Kidney (tissue), 14 donors: ENCODE results near the gene NR4A1. TPM values are rescaled to one million over a fixed set of nuclear protein-coding genes. Genes with fewer than 3 reads are reported as not detected.
A peak's percentile ranks its signal among the peaks of the same experiment; 100 is the strongest.

Experiments
- DNase-seq, 5 donors: peaks; one replicate each; pipeline ENCODE4 v3.0.0-alpha.2; 2013 to 2020
- FAIRE-seq: peaks from 2 replicates; lab custom pipeline; 2012; peaks lifted over from hg19 to GRCh38; lab: Jason Lieb, UNC
- H3K27ac ChIP-seq, 2 donors: one replicate each; pipeline ENCODE4 v1.7.0; 2013; ENCODE audit warnings: low read depth in 2 of 2, low read length in 2 of 2, inconsistent platforms in 1 of 2
- H3K27me3 ChIP-seq: one replicate; pipeline ENCODE4 v1.7.1; 2013; ENCODE audit warnings: low read length, inconsistent platforms; ENCODE audit not compliant: control insufficient read depth, insufficient read depth
- H3K36me3 ChIP-seq, 3 donors: one replicate each; pipeline versions ENCODE4 v1.7.0 to v1.7.1; 2013; ENCODE audit warnings: low read length in 3 of 3, control low read depth in 1 of 3, inconsistent platforms in 1 of 3; ENCODE audit not compliant: insufficient read depth in 3 of 3, control insufficient read depth in 2 of 3
- H3K4me1 ChIP-seq, 3 donors: one replicate each; pipeline versions ENCODE4 v1.7.0 to v1.7.1; 2013; ENCODE audit warnings: low read length in 3 of 3, inconsistent platforms in 1 of 3, low read depth in 1 of 3; ENCODE audit not compliant: control insufficient read depth in 2 of 3, insufficient read depth in 2 of 3
- H3K4me3 ChIP-seq, 3 donors: one replicate each; pipeline versions ENCODE4 v1.7.0 to v1.8.1; 2013; ENCODE audit warnings: low read length in 3 of 3, control low read depth in 1 of 3, inconsistent platforms in 1 of 3
- H3K9ac ChIP-seq, 3 donors: one replicate each; pipeline versions ENCODE4 v1.7.0 to v1.7.1; 2013; ENCODE audit warnings: low read length in 3 of 3, control low read depth in 1 of 3, inconsistent platforms in 1 of 3
- H3K9me3 ChIP-seq, 3 donors: one replicate each; pipeline versions ENCODE4 v1.7.0 to v1.7.1; 2013; ENCODE audit warnings: low read length in 3 of 3, control low read depth in 1 of 3, inconsistent platforms in 1 of 3; ENCODE audit not compliant: control insufficient read depth in 2 of 3, insufficient read depth in 1 of 3
- CTCF ChIP-seq: IDR thresholded peaks from 3 replicates; pipeline ENCODE4 v1.5.1; 2012; ENCODE audit warnings: mild to moderate bottlenecking, moderate library complexity, borderline replicate concordance; ENCODE audit not compliant: insufficient read depth; ENCODE audit errors: extremely low read depth
- intact Hi-C: fragments of 100-400 bp; cut with DNase I; formaldehyde crosslinking; loops from one replicate; pipeline ENCODE4 v1.11.1; 2022
- polyA plus RNA-seq: library from polyadenylated mRNA; stranded (reverse); fragments of 350-450 nt; fragmentation: Illumina TruSeq; extraction: RNeasy Lipid Tissue Mini Kit (QIAGEN cat#74804); gene quantifications from one replicate; pipeline ENCODE4 v1.2.3, GENCODE V29; 2014; ENCODE audit warnings: low read depth, low replicate concordance; ENCODE audit not compliant: insufficient read depth
- total RNA-seq: library from RNA; stranded (reverse); fragmentation: NEBNext Ultra II Directional; extraction: Animal tissue kit (Norgen Biotek cat#: 25700); gene quantifications from one replicate; pipeline ENCODE4 v1.2.1, GENCODE V29; 2021
- donor health status: control.
- donor health status: control.
- donor health status: control.
- donor health status: control.
- donor health status: control.
- donor health status: DM: yes; HTN: yes; CAD: no.
- donor health status: Normal renal cell carcinoma (clear cell type).

NR4A1 gene
- total and polyA plus RNA-seq, 2 donors from 2014 or later, result 37.2 to 54.1 TPM

- DNase-seq (peak in 1 of 5 donors; percentile 37), FAIRE-seq (no peak)
- Histone ChIP-seq H3K4me1 (peaks cover 0 to 10% (median 0%) of the 10 kb centered on the region in 3 donors), H3K9ac (no peak overlapping the region), H3K27me3 (no peaks in the 10 kb centered on the region), H3K4me3 (no peak overlapping the region), H3K9me3 (no peaks in the 10 kb centered on the region), H3K36me3 (peaks cover 0 to 56% (median 13%) of the 10 kb centered on the region in 3 donors), H3K27ac (no peak overlapping the region)
- intact Hi-C loops, result no loop called here
- TF ChIP-seq CTCF, result no peak
Measured at GRCh38 chr12:52055731-52056711, 4.8 kb downstream of the NR4A1 start.

- H3K9me3 ChIP-seq, result no peaks in the 10 kb centered on the region
- no peak for FAIRE-seq
- H3K27me3 ChIP-seq, result no peaks in the 10 kb centered on the region
- H3K4me3 ChIP-seq, result no peak overlapping the region
- peak overlapping the region in 1 of 3 donors; percentile 12 for H3K9ac ChIP-seq
- H3K36me3 ChIP-seq, result peaks cover 0 to 56% (median 13%) of the 10 kb centered on the region in 3 donors
- no peak overlapping the region for H3K27ac ChIP-seq
- intact Hi-C loops, result no loop called here
- no peak for DNase-seq
- no peak for TF ChIP-seq CTCF
- peaks cover 0 to 8% (median 0%) of the 10 kb centered on the region in 3 donors for H3K4me1 ChIP-seq
Measured at GRCh38 chr12:52056801-52057637, 5.8 kb downstream of the NR4A1 start.

DNA sequence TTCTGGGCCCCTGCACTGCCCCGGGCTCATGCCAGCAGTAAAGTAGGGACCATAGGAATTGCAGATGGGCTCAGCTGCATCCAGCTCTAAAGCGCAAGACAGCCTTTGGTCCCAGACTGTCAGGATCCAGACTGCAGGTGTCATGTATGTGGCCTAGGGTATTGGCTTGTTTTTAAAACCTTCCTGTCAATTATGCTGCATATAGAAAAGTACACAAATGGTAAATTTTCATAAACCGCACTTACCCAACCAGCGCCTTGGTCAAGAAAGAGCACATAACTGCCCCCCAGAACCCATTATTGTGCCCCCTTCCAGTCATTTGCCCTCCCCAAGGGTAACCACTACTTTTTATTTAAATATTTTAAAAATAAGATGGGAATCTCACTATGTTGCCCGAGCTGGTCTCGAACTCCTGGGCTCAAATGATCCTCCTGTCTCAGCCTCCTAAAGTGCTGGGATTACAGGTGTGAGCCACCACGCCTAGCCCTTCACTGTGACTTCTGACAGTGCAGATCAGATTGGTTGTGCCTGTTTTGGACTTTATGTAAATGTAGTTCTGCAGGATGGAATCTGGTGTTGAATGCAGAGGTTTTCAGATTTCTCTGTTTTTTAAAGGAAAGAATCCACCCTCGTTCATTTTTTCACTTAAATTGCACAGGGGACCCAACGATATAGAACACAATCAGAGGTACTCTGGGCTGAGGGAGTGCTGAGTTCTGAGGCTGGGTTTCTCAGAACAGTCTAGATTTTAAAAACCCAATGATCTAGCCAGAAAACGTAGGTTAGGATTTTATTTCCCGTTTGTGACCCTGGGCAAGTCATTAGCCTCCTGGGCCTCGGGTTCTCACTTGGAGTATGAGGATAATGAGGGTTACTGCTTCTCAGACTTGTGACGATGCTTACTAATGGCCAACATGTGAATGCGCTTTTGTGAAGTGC, 6.7 kb downstream of the NR4A1 start:
- FAIRE-seq, result no peak
- H3K36me3 ChIP-seq, result peaks cover 0 to 49% (median 13%) of the 10 kb centered on the region in 3 donors
- DNase-seq, result no peak
- no peak overlapping the region for H3K27ac ChIP-seq
- no peaks in the 10 kb centered on the region for H3K27me3 ChIP-seq
- intact Hi-C loops, result no loop called here
- H3K9ac ChIP-seq, result peak overlapping the region in 1 of 3 donors; percentile 12
- TF ChIP-seq CTCF, result no peak
- H3K4me1 ChIP-seq, result peaks cover 0 to 5% (median 0%) of the 10 kb centered on the region in 3 donors
- H3K9me3 ChIP-seq, result no peaks in the 10 kb centered on the region
- H3K4me3 ChIP-seq, result no peak overlapping the region
